ENCODE measurements around the gene PACRG. TPM values are rescaled to one million over a fixed set of nuclear protein-coding genes. Genes with fewer than 3 reads are reported as not detected.

The PACRG gene
- total and polyA plus RNA-seq, 8 donors: 1.8 to 28.6 (median 3.2) TPM; not detected in 2

- no peak for DNase-seq
- Histone ChIP-seq H3K9me3 (no peaks in the 10 kb centered on the region), H3K27ac (no peak overlapping the region), H3K36me3 (no peaks in the 10 kb centered on the region), H3K4me1 (no peaks in the 10 kb centered on the region), H3K27me3 (no peaks in the 10 kb centered on the region), H3K4me3 (no peak overlapping the region)
- TF ChIP-seq POLR2AphosphoS5 (IDR thresholded peaks at IDR 0.05): no peak
- no peak for TF ChIP-seq EP300 (IDR thresholded peaks at IDR 0.05)
- no peak for TF ChIP-seq CTCF (IDR thresholded peaks at IDR 0.05)
- TF ChIP-seq POLR2A (IDR thresholded peaks at IDR 0.05): no peak
- intact Hi-C loops (cut with DNase I; ENCODE audit: low total_unique reads): no loop called here
- 60 to 86% (median 77%) methylated on average over 7 of the region's 7 CpGs for WGBS, 5 donors
Observed at GRCh38 chr6:163285691-163286090, 557.9 kb downstream of the PACRG start.

- Histone ChIP-seq H3K27ac (no peak overlapping the region), H3K27me3 (no peaks in the 10 kb centered on the region), H3K4me3 (no peak overlapping the region), H3K36me3 (no peaks in the 10 kb centered on the region), H3K9me3 (no peaks in the 10 kb centered on the region), H3K4me1 (no peaks in the 10 kb centered on the region)
- DNase-seq: no peak
- intact Hi-C loops (cut with DNase I; ENCODE audit: low total_unique reads): no loop called here
- TF ChIP-seq POLR2A (IDR thresholded peaks at IDR 0.05) (no peak), POLR2AphosphoS5 (IDR thresholded peaks at IDR 0.05) (no peak), CTCF (IDR thresholded peaks at IDR 0.05) (no peak), EP300 (IDR thresholded peaks at IDR 0.05) (no peak)
- WGBS, 5 donors: 91 to 98% (median 94%) methylated on average over 8 of the region's 8 CpGs
Observed at GRCh38 chr6:163287626-163288025, 559.9 kb downstream of the PACRG start.

- Histone ChIP-seq H3K4me1 (no peaks in the 10 kb centered on the region), H3K4me3 (no peak overlapping the region), H3K27ac (no peak overlapping the region), H3K36me3 (no peaks in the 10 kb centered on the region), H3K9me3 (no peaks in the 10 kb centered on the region), H3K27me3 (no peaks in the 10 kb centered on the region)
- no peak for TF ChIP-seq EP300 (IDR thresholded peaks at IDR 0.05)
- no peak for TF ChIP-seq CTCF (IDR thresholded peaks at IDR 0.05)
- TF ChIP-seq POLR2A (IDR thresholded peaks at IDR 0.05): no peak
- TF ChIP-seq POLR2AphosphoS5 (IDR thresholded peaks at IDR 0.05): no peak
- no peak for DNase-seq
- WGBS, 5 donors: 87 to 93% (median 90%) methylated on average over 8 of the region's 8 CpGs
- intact Hi-C loops (cut with DNase I; ENCODE audit: low total_unique reads): no loop called here
Observed at GRCh38 chr6:163288066-163288465, 560.3 kb downstream of the PACRG start.

- no peak overlapping the region for H3K4me3 ChIP-seq
- intact Hi-C loops (cut with DNase I; ENCODE audit: low total_unique reads): no loop called here
- 86 to 90% (median 89%) methylated on average over 10 to 11 of the region's 11 CpGs for WGBS, 5 donors
- no peaks in the 10 kb centered on the region for H3K9me3 ChIP-seq
- H3K27ac ChIP-seq: no peak overlapping the region
- no peaks in the 10 kb centered on the region for H3K36me3 ChIP-seq
- TF ChIP-seq POLR2AphosphoS5 (IDR thresholded peaks at IDR 0.05): no peak
- TF ChIP-seq POLR2A (IDR thresholded peaks at IDR 0.05): no peak
- no peak for TF ChIP-seq CTCF (IDR thresholded peaks at IDR 0.05)
- no peak for TF ChIP-seq EP300 (IDR thresholded peaks at IDR 0.05)
- no peak for DNase-seq
- no peaks in the 10 kb centered on the region for H3K4me1 ChIP-seq
- H3K27me3 ChIP-seq: no peaks in the 10 kb centered on the region
Observed at GRCh38 chr6:163288915-163289314, 561.1 kb downstream of the PACRG start.

All from stomach (tissue), 9 donors.